Measurements from ENCODE around the gene PPP4R1.

Gene PPP4R1

DNA sequence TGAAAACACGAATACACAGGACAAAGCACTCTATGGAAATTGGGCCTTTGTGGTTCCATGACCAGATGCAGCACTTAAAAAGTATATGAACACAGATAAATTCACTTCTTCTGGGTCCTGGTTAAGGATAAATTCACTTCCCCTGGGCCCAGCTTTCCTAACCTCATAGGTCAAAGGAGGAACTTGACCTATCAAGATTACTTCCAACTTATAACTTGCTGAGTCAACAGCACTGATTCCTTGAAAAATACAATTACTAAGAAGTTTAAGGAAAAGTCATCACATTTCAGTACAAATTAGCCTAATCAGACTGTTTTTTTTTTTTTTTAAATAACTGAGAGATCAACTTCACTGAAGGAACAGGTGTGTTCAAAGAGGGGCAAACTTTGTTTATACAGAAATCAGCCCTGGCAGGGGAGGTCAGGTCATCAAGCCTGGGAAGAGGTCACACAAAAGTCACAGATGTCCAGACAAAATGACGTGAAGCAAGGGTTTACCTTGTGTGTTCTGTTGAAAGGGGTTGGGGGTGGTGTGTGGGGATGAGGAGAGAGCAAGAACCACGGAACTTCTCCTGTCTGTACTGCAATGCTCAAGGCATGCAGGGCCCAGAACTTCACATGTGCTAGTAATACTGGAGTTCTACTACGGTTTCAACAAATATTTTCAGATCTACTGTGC is 55.8 kb downstream of the PPP4R1 start:
- Histone ChIP-seq H3K4me3 (ENCODE audit: low read depth in 1 of 2, low read length in 1 of 2) (no peak overlapping the region), H3K27me3 (no peaks in the 10 kb centered on the region), H3K27ac (no peak overlapping the region), H3K9me3 (peaks cover 4% of the 10 kb centered on the region), H3K36me3 (peaks cover 97% of the 10 kb centered on the region), H3K4me1 (ENCODE audit: control insufficient read depth in 1 of 2, insufficient read depth in 1 of 2, low read depth in 1 of 2, low read length in 1 of 2) (peaks cover 0 to 4% of the 10 kb centered on the region in 2 experiments)
- TF ChIP-seq, protein P1, sequence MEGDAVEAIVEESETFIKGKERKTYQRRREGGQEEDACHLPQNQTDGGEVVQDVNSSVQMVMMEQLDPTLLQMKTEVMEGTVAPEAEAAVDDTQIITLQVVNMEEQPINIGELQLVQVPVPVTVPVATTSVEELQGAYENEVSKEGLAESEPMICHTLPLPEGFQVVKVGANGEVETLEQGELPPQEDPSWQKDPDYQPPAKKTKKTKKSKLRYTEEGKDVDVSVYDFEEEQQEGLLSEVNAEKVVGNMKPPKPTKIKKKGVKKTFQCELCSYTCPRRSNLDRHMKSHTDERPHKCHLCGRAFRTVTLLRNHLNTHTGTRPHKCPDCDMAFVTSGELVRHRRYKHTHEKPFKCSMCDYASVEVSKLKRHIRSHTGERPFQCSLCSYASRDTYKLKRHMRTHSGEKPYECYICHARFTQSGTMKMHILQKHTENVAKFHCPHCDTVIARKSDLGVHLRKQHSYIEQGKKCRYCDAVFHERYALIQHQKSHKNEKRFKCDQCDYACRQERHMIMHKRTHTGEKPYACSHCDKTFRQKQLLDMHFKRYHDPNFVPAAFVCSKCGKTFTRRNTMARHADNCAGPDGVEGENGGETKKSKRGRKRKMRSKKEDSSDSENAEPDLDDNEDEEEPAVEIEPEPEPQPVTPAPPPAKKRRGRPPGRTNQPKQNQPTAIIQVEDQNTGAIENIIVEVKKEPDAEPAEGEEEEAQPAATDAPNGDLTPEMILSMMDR (IDR thresholded peaks at IDR 0.05): no peak

DNA sequence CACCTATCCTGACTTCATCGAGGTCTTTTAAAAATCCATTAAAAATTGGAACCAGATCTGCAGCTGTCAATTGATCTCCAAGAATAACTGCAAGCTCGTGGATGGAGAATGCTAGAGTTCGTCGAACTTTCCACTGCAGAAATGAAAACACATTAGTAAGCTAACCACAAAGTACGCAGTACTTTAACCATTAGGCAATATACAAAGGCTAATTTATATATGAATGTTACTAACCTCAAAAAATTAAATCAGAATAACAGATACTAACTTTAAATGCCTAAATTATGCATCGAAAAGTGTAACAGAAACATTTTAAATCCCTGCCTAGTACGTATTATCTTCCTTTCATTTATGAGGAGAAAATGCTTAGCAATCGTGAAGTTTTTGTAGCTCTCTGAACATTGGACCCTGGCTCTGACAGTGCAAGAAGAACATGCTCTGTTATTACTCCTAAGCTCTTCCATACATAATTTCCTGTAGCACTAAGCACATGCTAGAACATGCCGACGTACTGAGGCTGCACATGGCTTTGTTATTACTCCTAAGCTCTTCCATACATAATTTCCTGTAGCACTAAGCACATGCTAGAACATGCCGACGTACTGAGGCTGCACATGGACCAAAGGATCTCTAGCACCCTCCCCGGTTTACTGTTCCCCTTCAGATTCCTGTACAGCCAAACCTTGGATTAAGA is 57.0 kb downstream of the PPP4R1 start:
- no peaks in the 10 kb centered on the region for H3K4me1 ChIP-seq (ENCODE audit: control insufficient read depth in 1 of 2, insufficient read depth in 1 of 2, low read depth in 1 of 2, low read length in 1 of 2)
- no peaks in the 10 kb centered on the region for H3K9me3 ChIP-seq
- H3K36me3 ChIP-seq: peaks cover 97% of the 10 kb centered on the region
- no peak overlapping the region for H3K27ac ChIP-seq
- TF ChIP-seq, protein P1 (IDR thresholded peaks at IDR 0.05): no peak
- no peaks in the 10 kb centered on the region for H3K27me3 ChIP-seq
- no peak overlapping the region for H3K4me3 ChIP-seq (ENCODE audit: low read depth in 1 of 2, low read length in 1 of 2)

DNA sequence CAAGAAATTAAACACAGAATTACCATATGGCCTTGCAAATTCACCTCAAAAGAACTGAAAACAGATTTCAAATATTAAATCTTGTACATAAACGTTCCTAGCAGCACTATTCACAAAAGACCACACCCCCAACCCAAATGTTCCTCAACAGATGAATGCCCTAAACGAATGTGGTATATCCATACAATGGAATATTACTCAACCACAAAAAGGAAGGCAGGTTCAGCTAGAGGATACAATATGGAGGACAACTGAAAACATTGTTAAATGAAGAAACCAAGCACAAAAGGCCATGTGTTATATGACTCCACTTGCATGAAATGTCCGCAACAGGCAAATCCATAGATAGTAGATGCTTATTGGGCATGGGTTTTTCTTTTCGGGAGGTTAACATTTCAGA is 61.7 kb downstream of the PPP4R1 start:
- Histone ChIP-seq H3K27ac (no peak overlapping the region), H3K4me1 (ENCODE audit: control insufficient read depth in 1 of 2, insufficient read depth in 1 of 2, low read depth in 1 of 2, low read length in 1 of 2) (no peaks in the 10 kb centered on the region), H3K4me3 (ENCODE audit: low read depth in 1 of 2, low read length in 1 of 2) (no peak overlapping the region), H3K36me3 (peaks cover 98% of the 10 kb centered on the region), H3K27me3 (no peaks in the 10 kb centered on the region), H3K9me3 (no peaks in the 10 kb centered on the region)
- TF ChIP-seq, protein P1 (IDR thresholded peaks at IDR 0.05): no peak

DNA sequence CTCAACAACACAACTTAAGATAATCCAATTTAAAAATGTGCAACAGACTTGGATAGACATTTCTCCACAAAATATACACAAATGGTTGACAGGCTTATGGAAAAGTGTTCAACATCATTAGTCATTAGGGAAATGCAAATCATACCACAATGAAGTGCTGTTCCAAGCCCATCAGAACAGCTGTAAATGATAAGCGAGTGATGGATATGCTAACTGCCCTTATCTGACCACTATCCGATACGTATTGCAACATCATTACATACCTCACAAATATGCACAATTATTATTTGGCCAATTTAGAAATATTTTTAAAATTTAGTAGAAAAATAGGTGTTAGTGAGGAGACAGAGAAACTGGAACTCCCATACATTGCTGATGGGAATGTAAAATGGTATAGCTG is 62.2 kb downstream of the PPP4R1 start:
- Histone ChIP-seq H3K9me3 (no peaks in the 10 kb centered on the region), H3K36me3 (peaks cover 98% of the 10 kb centered on the region), H3K27me3 (no peaks in the 10 kb centered on the region), H3K4me3 (ENCODE audit: low read depth in 1 of 2, low read length in 1 of 2) (no peak overlapping the region), H3K4me1 (ENCODE audit: control insufficient read depth in 1 of 2, insufficient read depth in 1 of 2, low read depth in 1 of 2, low read length in 1 of 2) (no peaks in the 10 kb centered on the region), H3K27ac (no peak overlapping the region)
- TF ChIP-seq, protein P1 (IDR thresholded peaks at IDR 0.05): no peak

DNA sequence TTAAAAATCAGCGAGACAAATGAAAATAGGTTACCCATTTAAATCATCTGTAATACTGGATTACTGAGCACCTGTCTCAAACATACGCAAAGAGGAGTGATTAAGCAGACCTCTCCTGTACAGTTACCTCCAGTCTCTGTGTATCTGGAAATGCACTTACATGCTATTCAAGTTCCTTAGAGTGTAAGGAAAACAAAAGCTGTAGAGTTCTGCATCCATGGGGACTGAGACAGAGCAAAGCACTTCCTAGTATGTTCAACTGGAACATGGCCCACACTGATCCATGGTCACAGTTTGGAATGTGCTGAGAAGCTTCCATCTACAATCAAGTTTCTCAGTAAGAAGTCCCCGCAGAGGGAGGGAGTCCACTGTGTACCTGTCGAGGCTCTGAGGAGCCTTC is 63.9 kb downstream of the PPP4R1 start:
- TF ChIP-seq, protein P1 (IDR thresholded peaks at IDR 0.05): no peak
- H3K4me1 ChIP-seq (ENCODE audit: control insufficient read depth in 1 of 2, insufficient read depth in 1 of 2, low read depth in 1 of 2, low read length in 1 of 2): no peaks in the 10 kb centered on the region
- no peaks in the 10 kb centered on the region for H3K27me3 ChIP-seq
- peaks cover 98% of the 10 kb centered on the region for H3K36me3 ChIP-seq
- no peak overlapping the region for H3K4me3 ChIP-seq (ENCODE audit: low read depth in 1 of 2, low read length in 1 of 2)
- H3K27ac ChIP-seq: peak overlapping the region; percentile 8
- H3K9me3 ChIP-seq: no peaks in the 10 kb centered on the region

All from neutrophil (primary cell).